ENCODE measurements around the gene GPR15.

Gene GPR15

DNA sequence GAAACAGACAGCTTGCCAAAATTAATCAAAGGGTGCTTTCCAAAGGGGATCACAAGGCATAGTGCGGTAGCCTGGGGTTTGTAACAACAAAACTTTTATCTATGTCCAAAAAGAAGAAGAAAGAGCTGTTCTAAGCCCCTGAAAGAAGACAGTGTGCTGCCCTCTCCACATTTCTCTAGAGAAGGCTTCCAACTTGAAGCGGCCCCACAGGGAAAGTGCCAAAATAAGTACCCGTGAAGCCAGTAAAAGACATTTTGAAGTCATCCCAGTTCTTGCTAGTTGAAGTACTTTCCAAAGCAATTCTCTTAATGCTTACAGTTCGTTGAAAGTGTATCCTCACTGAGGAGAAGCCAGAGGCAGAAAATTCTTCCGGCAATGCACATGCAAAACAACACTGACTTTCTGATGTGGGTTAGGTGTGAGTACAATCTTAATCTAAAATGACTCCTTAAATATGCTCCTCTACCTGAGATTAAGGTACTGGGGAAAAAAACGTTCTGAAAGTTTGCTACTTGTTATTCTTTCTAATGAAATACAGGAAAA lies 21.3 kb downstream of the GPR15 start:
- H4K20me1 ChIP-seq (ENCODE audit: control insufficient read depth, insufficient read depth, low read depth, low read length), result no peaks in the 10 kb centered on the region
- no peaks in the 10 kb centered on the region for H3F3A ChIP-seq (ENCODE audit: control insufficient read depth, insufficient read depth)
- H3K4me3 ChIP-seq (ENCODE audit: low read length), result no peak overlapping the region
- no peak overlapping the region for H3K27ac ChIP-seq (ENCODE audit: low read depth, low read length)
- H3K79me2 ChIP-seq (ENCODE audit: control insufficient read depth, low read length), result no peaks in the 10 kb centered on the region
- H3K4me2 ChIP-seq (ENCODE audit: low read length), result peak overlapping the region; percentile 27; the same call in 1 of the 2 replicates
- no peaks in the 10 kb centered on the region for H3K9me3 ChIP-seq (ENCODE audit: control insufficient read depth, insufficient read depth, low read length)
- TF ChIP-seq, protein P1, sequence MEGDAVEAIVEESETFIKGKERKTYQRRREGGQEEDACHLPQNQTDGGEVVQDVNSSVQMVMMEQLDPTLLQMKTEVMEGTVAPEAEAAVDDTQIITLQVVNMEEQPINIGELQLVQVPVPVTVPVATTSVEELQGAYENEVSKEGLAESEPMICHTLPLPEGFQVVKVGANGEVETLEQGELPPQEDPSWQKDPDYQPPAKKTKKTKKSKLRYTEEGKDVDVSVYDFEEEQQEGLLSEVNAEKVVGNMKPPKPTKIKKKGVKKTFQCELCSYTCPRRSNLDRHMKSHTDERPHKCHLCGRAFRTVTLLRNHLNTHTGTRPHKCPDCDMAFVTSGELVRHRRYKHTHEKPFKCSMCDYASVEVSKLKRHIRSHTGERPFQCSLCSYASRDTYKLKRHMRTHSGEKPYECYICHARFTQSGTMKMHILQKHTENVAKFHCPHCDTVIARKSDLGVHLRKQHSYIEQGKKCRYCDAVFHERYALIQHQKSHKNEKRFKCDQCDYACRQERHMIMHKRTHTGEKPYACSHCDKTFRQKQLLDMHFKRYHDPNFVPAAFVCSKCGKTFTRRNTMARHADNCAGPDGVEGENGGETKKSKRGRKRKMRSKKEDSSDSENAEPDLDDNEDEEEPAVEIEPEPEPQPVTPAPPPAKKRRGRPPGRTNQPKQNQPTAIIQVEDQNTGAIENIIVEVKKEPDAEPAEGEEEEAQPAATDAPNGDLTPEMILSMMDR (IDR thresholded peaks at IDR 0.05; ENCODE audit: low read depth, low read length, poor library complexity, severe bottlenecking), result no peak
- no peak for TF ChIP-seq EZH2phosphoT487 (IDR thresholded peaks at IDR 0.05; ENCODE audit: borderline replicate concordance, low read length)
- H3K4me1 ChIP-seq (ENCODE audit: control insufficient read depth, low read length), result peaks cover 69% of the 10 kb centered on the region
- H3K9me2 ChIP-seq (replicated peaks; ENCODE audit: control insufficient read depth, low read length), result no peaks in the 10 kb centered on the region
- no peaks in the 10 kb centered on the region for H3K27me3 ChIP-seq (ENCODE audit: control insufficient read depth, low read length)
- no peaks in the 10 kb centered on the region for H3K36me3 ChIP-seq (ENCODE audit: control insufficient read depth, low read length)

DNA sequence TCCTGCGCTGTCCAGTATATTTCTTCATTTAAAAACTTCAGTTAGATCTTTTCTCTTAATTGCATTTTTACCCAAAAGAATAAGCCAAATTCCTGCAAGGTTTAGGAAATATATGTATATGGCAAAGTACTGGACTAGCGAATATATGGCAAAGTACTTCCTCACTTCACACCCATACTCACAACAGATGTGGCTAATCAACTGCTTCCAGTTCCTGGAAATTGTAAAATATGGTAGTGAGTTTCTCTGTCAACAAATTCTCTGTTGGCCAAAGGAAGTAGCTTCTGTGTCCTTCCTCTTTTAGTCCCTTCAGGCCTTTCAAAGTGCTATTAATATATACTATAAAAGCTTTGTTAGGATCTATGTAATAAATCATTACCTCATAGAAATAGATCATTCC lies 22.0 kb downstream of the GPR15 start:
- Histone ChIP-seq H3K4me3 (ENCODE audit: low read length) (0 out of 2 replicates have a peak overlapping the region, but pooled peaks have one; percentile 2), H3K79me2 (ENCODE audit: control insufficient read depth, low read length) (no peaks in the 10 kb centered on the region), H4K20me1 (ENCODE audit: control insufficient read depth, insufficient read depth, low read depth, low read length) (no peaks in the 10 kb centered on the region), H3K4me2 (ENCODE audit: low read length) (peak overlapping the region; percentile 27), H3K9me2 (replicated peaks; ENCODE audit: control insufficient read depth, low read length) (no peaks in the 10 kb centered on the region), H3K27ac (ENCODE audit: low read depth, low read length) (no peak overlapping the region), H3K36me3 (ENCODE audit: control insufficient read depth, low read length) (no peaks in the 10 kb centered on the region), H3K4me1 (ENCODE audit: control insufficient read depth, low read length) (peaks cover 71% of the 10 kb centered on the region), H3K9me3 (ENCODE audit: control insufficient read depth, insufficient read depth, low read length) (no peaks in the 10 kb centered on the region), H3F3A (ENCODE audit: control insufficient read depth, insufficient read depth) (no peaks in the 10 kb centered on the region), H3K27me3 (ENCODE audit: control insufficient read depth, low read length) (no peaks in the 10 kb centered on the region)
- TF ChIP-seq, protein P1 (IDR thresholded peaks at IDR 0.05; ENCODE audit: low read depth, low read length, poor library complexity, severe bottlenecking), result no peak
- no peak for TF ChIP-seq EZH2phosphoT487 (IDR thresholded peaks at IDR 0.05; ENCODE audit: borderline replicate concordance, low read length)

DNA sequence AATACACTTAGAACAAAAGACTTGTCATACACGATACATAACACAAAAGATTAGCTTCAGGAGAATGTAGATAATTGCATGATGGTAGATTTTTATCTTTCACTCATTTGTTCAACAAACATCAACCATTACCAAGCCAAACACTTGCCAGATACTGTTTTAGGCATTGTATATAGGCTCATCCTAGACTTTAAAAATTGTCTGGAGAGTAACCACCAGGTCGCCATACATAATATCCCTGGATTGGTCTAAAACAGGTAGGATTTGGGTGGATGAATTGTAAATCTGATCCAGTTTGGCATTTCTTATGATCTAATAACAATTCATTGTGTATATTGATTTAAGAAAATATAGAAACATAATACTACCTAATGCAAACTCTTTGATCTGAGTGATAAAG lies 22.8 kb downstream of the GPR15 start:
- no peaks in the 10 kb centered on the region for H3K9me2 ChIP-seq (replicated peaks; ENCODE audit: control insufficient read depth, low read length)
- H3F3A ChIP-seq (ENCODE audit: control insufficient read depth, insufficient read depth), result no peaks in the 10 kb centered on the region
- no peak overlapping the region for H3K27ac ChIP-seq (ENCODE audit: low read depth, low read length)
- no peaks in the 10 kb centered on the region for H4K20me1 ChIP-seq (ENCODE audit: control insufficient read depth, insufficient read depth, low read depth, low read length)
- H3K4me2 ChIP-seq (ENCODE audit: low read length), result no peak overlapping the region
- TF ChIP-seq EZH2phosphoT487 (IDR thresholded peaks at IDR 0.05; ENCODE audit: borderline replicate concordance, low read length), result no peak
- peaks cover 70% of the 10 kb centered on the region for H3K4me1 ChIP-seq (ENCODE audit: control insufficient read depth, low read length)
- no peaks in the 10 kb centered on the region for H3K79me2 ChIP-seq (ENCODE audit: control insufficient read depth, low read length)
- H3K4me3 ChIP-seq (ENCODE audit: low read length), result no peak overlapping the region
- H3K9me3 ChIP-seq (ENCODE audit: control insufficient read depth, insufficient read depth, low read length), result no peaks in the 10 kb centered on the region
- H3K27me3 ChIP-seq (ENCODE audit: control insufficient read depth, low read length), result no peaks in the 10 kb centered on the region
- no peaks in the 10 kb centered on the region for H3K36me3 ChIP-seq (ENCODE audit: control insufficient read depth, low read length)

- H3K9me2 ChIP-seq (replicated peaks; ENCODE audit: control insufficient read depth, low read length), result no peaks in the 10 kb centered on the region
- no peaks in the 10 kb centered on the region for H3K79me2 ChIP-seq (ENCODE audit: control insufficient read depth, low read length)
- H3K4me1 ChIP-seq (ENCODE audit: control insufficient read depth, low read length), result peaks cover 70% of the 10 kb centered on the region
- no peaks in the 10 kb centered on the region for H3F3A ChIP-seq (ENCODE audit: control insufficient read depth, insufficient read depth)
- H3K4me3 ChIP-seq (ENCODE audit: low read length), result no peak overlapping the region
- no peaks in the 10 kb centered on the region for H3K9me3 ChIP-seq (ENCODE audit: control insufficient read depth, insufficient read depth, low read length)
- H3K27me3 ChIP-seq (ENCODE audit: control insufficient read depth, low read length), result no peaks in the 10 kb centered on the region
- TF ChIP-seq EZH2phosphoT487 (IDR thresholded peaks at IDR 0.05; ENCODE audit: borderline replicate concordance, low read length), result no peak
- TF ChIP-seq, protein P1 (IDR thresholded peaks at IDR 0.05; ENCODE audit: low read depth, low read length, poor library complexity, severe bottlenecking), result no peak
- H3K4me2 ChIP-seq (ENCODE audit: low read length), result no peak overlapping the region
- no peaks in the 10 kb centered on the region for H4K20me1 ChIP-seq (ENCODE audit: control insufficient read depth, insufficient read depth, low read depth, low read length)
- no peak overlapping the region for H3K27ac ChIP-seq (ENCODE audit: low read depth, low read length)
- H3K36me3 ChIP-seq (ENCODE audit: control insufficient read depth, low read length), result no peaks in the 10 kb centered on the region
These were observed 23.2 kb downstream of the GPR15 start for GRCh38 chr3:98555025-98555379.

All from DOHH2 (cell line).